Measurements from ENCODE around the gene SNX13.

SNX13 gene

GRCh38 chr7:17946591-17946990 lies 6.3 kb upstream of the SNX13 start:
- Histone ChIP-seq H2AFZ (ENCODE audit: low read length, unreplicated experiment) (no peak overlapping the region), H3K79me2 (ENCODE audit: control insufficient read depth, insufficient read depth, low read length, unreplicated experiment) (peaks cover 2% of the 10 kb centered on the region), H3K4me1 (ENCODE audit: control insufficient read depth, insufficient read depth, low read length, unreplicated experiment) (peaks cover 8% of the 10 kb centered on the region), H3K27ac (ENCODE audit: low read depth, low read length) (no peak overlapping the region), H3K36me3 (ENCODE audit: insufficient read depth, low read length) (no peaks in the 10 kb centered on the region), H3K27me3 (ENCODE audit: insufficient read depth, low read length) (no peaks in the 10 kb centered on the region), H3K4me3 (ENCODE audit: low read depth, low read length) (no peak overlapping the region)

- Histone ChIP-seq H3K27me3 (ENCODE audit: insufficient read depth, low read length) (no peaks in the 10 kb centered on the region), H3K4me3 (ENCODE audit: low read depth, low read length) (no peak overlapping the region), H2AFZ (ENCODE audit: low read length, unreplicated experiment) (no peak overlapping the region), H3K4me1 (ENCODE audit: control insufficient read depth, insufficient read depth, low read length, unreplicated experiment) (peaks cover 14% of the 10 kb centered on the region), H3K27ac (ENCODE audit: low read depth, low read length) (no peak overlapping the region), H3K79me2 (ENCODE audit: control insufficient read depth, insufficient read depth, low read length, unreplicated experiment) (peaks cover 7% of the 10 kb centered on the region), H3K36me3 (ENCODE audit: insufficient read depth, low read length) (no peaks in the 10 kb centered on the region)
Measured at GRCh38 chr7:17944720-17945119, 4.4 kb upstream of the SNX13 start.

GRCh38 chr7:17943006-17943405 lies 2.7 kb upstream of the SNX13 start:
- H3K27ac ChIP-seq (ENCODE audit: low read depth, low read length): no peak overlapping the region
- no peak overlapping the region for H3K4me3 ChIP-seq (ENCODE audit: low read depth, low read length)
- peaks cover 24% of the 10 kb centered on the region for H3K79me2 ChIP-seq (ENCODE audit: control insufficient read depth, insufficient read depth, low read length, unreplicated experiment)

GRCh38 chr7:17942231-17942630 lies 1.9 kb upstream of the SNX13 start:
- Histone ChIP-seq H3K27me3 (ENCODE audit: insufficient read depth, low read length) (no peaks in the 10 kb centered on the region), H3K4me1 (ENCODE audit: control insufficient read depth, insufficient read depth, low read length, unreplicated experiment) (peaks cover 17% of the 10 kb centered on the region), H3K79me2 (ENCODE audit: control insufficient read depth, insufficient read depth, low read length, unreplicated experiment) (peaks cover 31% of the 10 kb centered on the region), H3K27ac (ENCODE audit: low read depth, low read length) (no peak overlapping the region), H3K4me3 (ENCODE audit: low read depth, low read length) (no peak overlapping the region), H3K36me3 (ENCODE audit: insufficient read depth, low read length) (no peaks in the 10 kb centered on the region), H2AFZ (ENCODE audit: low read length, unreplicated experiment) (no peak overlapping the region)

More at GRCh38 chr7:17943006-17943405, 2.7 kb upstream of the SNX13 start:
- Histone ChIP-seq H2AFZ (ENCODE audit: low read length, unreplicated experiment) (no peak overlapping the region), H3K4me1 (ENCODE audit: control insufficient read depth, insufficient read depth, low read length, unreplicated experiment) (peaks cover 16% of the 10 kb centered on the region), H3K27me3 (ENCODE audit: insufficient read depth, low read length) (no peaks in the 10 kb centered on the region), H3K36me3 (ENCODE audit: insufficient read depth, low read length) (no peaks in the 10 kb centered on the region)

- Histone ChIP-seq H2AFZ (ENCODE audit: low read length, unreplicated experiment) (peak overlapping the region; percentile 91), H3K4me1 (ENCODE audit: control insufficient read depth, insufficient read depth, low read length, unreplicated experiment) (peaks cover 17% of the 10 kb centered on the region), H3K4me3 (ENCODE audit: low read depth, low read length) (peak overlapping the region; percentile 94), H3K79me2 (ENCODE audit: control insufficient read depth, insufficient read depth, low read length, unreplicated experiment) (peaks cover 41% of the 10 kb centered on the region), H3K27ac (ENCODE audit: low read depth, low read length) (peak overlapping the region; percentile 77), H3K27me3 (ENCODE audit: insufficient read depth, low read length) (no peaks in the 10 kb centered on the region), H3K36me3 (ENCODE audit: insufficient read depth, low read length) (no peaks in the 10 kb centered on the region)
Measured at GRCh38 chr7:17940951-17941431, 697 bp upstream of the SNX13 start.

- Histone ChIP-seq H3K36me3 (ENCODE audit: insufficient read depth, low read length) (no peaks in the 10 kb centered on the region), H3K4me1 (ENCODE audit: control insufficient read depth, insufficient read depth, low read length, unreplicated experiment) (peaks cover 17% of the 10 kb centered on the region), H3K4me3 (ENCODE audit: low read depth, low read length) (peak overlapping the region; percentile 94), H2AFZ (ENCODE audit: low read length, unreplicated experiment) (peak overlapping the region; percentile 82), H3K27ac (ENCODE audit: low read depth, low read length) (peak overlapping the region; percentile 77), H3K27me3 (ENCODE audit: insufficient read depth, low read length) (no peaks in the 10 kb centered on the region), H3K79me2 (ENCODE audit: control insufficient read depth, insufficient read depth, low read length, unreplicated experiment) (peaks cover 53% of the 10 kb centered on the region)
Measured at GRCh38 chr7:17939606-17940301, 540 bp downstream of the SNX13 start.

- peaks cover 17% of the 10 kb centered on the region for H3K4me1 ChIP-seq (ENCODE audit: control insufficient read depth, insufficient read depth, low read length, unreplicated experiment)
- peaks cover 58% of the 10 kb centered on the region for H3K79me2 ChIP-seq (ENCODE audit: control insufficient read depth, insufficient read depth, low read length, unreplicated experiment)
- no peaks in the 10 kb centered on the region for H3K27me3 ChIP-seq (ENCODE audit: insufficient read depth, low read length)
- H3K36me3 ChIP-seq (ENCODE audit: insufficient read depth, low read length): no peaks in the 10 kb centered on the region
- H3K4me3 ChIP-seq (ENCODE audit: low read depth, low read length): peak overlapping the region; percentile 94
- H2AFZ ChIP-seq (ENCODE audit: low read length, unreplicated experiment): no peak overlapping the region
- peak overlapping the region; percentile 77 for H3K27ac ChIP-seq (ENCODE audit: low read depth, low read length)
Measured at GRCh38 chr7:17939211-17939605, 1.1 kb downstream of the SNX13 start.

- Histone ChIP-seq H3K79me2 (ENCODE audit: control insufficient read depth, insufficient read depth, low read length, unreplicated experiment) (peaks cover 74% of the 10 kb centered on the region), H3K27me3 (ENCODE audit: insufficient read depth, low read length) (no peaks in the 10 kb centered on the region), H3K4me1 (ENCODE audit: control insufficient read depth, insufficient read depth, low read length, unreplicated experiment) (peaks cover 17% of the 10 kb centered on the region), H3K36me3 (ENCODE audit: insufficient read depth, low read length) (no peaks in the 10 kb centered on the region), H3K27ac (ENCODE audit: low read depth, low read length) (no peak overlapping the region), H2AFZ (ENCODE audit: low read length, unreplicated experiment) (no peak overlapping the region), H3K4me3 (ENCODE audit: low read depth, low read length) (peak overlapping the region; percentile 94)
Measured at GRCh38 chr7:17937506-17938120, 2.7 kb downstream of the SNX13 start.

- no peak overlapping the region for H3K4me3 ChIP-seq (ENCODE audit: low read depth, low read length)
- H3K4me1 ChIP-seq (ENCODE audit: control insufficient read depth, insufficient read depth, low read length, unreplicated experiment): peaks cover 14% of the 10 kb centered on the region
- H2AFZ ChIP-seq (ENCODE audit: low read length, unreplicated experiment): no peak overlapping the region
- no peak overlapping the region for H3K27ac ChIP-seq (ENCODE audit: low read depth, low read length)
- H3K27me3 ChIP-seq (ENCODE audit: insufficient read depth, low read length): no peaks in the 10 kb centered on the region
- H3K79me2 ChIP-seq (ENCODE audit: control insufficient read depth, insufficient read depth, low read length, unreplicated experiment): peaks cover 83% of the 10 kb centered on the region
- H3K36me3 ChIP-seq (ENCODE audit: insufficient read depth, low read length): no peaks in the 10 kb centered on the region
Measured at GRCh38 chr7:17936321-17936720, 4.0 kb downstream of the SNX13 start.

GRCh38 chr7:17934612-17935240 lies 5.6 kb downstream of the SNX13 start:
- Histone ChIP-seq H3K27me3 (ENCODE audit: insufficient read depth, low read length) (no peaks in the 10 kb centered on the region), H2AFZ (ENCODE audit: low read length, unreplicated experiment) (no peak overlapping the region), H3K79me2 (ENCODE audit: control insufficient read depth, insufficient read depth, low read length, unreplicated experiment) (peaks cover 88% of the 10 kb centered on the region), H3K4me3 (ENCODE audit: low read depth, low read length) (no peak overlapping the region), H3K36me3 (ENCODE audit: insufficient read depth, low read length) (no peaks in the 10 kb centered on the region), H3K27ac (ENCODE audit: low read depth, low read length) (no peak overlapping the region), H3K4me1 (ENCODE audit: control insufficient read depth, insufficient read depth, low read length, unreplicated experiment) (peaks cover 10% of the 10 kb centered on the region)

Data from ACC112 (cell line).